ENCODE measurements around the gene SLC29A4.

- no peak for TF ChIP-seq POLR2A (IDR thresholded peaks at IDR 0.05)
- TF ChIP-seq CTCF (IDR thresholded peaks at IDR 0.05), result no peak
These were observed 68.0 kb downstream of the SLC29A4 start for GRCh38 chr7:5350600-5351385.

Measured in heart left ventricle (tissue), 13 donors.